HuH-7.5 (cell line): ENCODE measurements around the gene ZNF22.

Experiments
- DNase-seq: peaks from one replicate; pipeline ENCODE4 v3.0.0; 2011; ENCODE audit warnings: low spot score

ZNF22 gene

DNA sequence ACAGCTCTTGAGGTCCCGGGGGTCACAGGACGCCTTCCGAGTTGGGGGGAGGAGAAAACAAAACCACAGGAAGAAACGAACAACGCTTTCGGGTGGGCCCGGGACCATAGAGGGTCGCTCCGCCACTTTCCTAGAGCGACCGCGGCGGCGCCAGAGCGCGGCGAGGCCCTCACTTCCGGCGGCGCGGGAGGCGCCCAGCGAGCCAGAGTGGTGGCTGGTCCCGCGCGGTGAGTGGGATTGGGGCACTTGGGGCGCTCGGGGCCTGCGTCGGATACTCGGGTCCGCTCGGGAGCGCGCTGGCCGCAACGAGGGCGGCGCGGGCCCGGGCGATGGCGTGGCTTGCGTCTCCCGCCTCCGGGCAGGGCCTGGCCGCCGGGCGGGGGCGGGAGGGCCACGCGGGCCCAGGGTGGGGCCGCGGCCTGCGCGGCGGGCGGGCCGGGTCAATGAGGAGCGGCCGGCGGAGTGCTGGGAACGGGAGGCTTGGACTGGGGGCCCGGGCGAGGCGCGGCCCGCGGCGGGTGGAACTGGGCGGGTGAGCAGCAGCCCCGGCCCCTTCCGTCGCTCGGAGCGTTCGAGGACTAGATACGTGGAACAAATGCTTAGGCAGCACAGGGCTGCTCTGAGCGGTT, at the start of gene ZNF22:
TSS of gene ZNF22 (plus strand) at position 172 of the 629 bp plus-strand sequence. CDS start 2,446 bp downstream, outside the sequence.
- peak; percentile 34 for DNase-seq

DNA sequence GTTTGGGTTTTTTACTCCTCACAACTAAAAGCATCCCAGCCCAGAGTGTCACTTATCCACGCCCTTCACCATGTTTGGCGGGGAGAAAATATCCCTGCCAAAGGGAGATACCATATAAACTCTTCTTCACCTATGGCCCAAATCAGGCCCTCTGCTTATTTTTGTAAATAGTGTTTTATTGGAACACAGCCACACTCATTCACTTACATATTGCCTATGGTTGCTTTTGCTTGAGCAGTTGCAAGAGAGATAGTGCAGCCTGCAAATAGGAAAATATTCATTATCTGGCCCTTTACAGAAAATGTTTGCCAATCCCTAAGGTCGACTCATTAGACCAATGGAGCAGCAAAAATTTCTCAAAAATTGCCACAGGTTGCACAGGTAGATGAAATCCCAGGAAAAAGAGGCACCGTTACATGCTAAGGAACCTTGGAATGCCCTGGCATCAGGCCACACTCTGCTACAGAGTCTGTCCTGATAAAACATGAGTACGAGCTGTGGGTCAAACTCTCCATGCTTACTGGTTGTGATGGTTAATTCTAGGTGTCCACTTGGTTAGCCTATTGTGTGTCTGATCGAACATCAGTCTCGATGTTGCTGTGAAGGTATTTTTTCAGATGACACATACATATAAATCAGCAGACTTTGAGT, 49.0 kb upstream of the ZNF22 start:
- DNase-seq = no peak

DNA sequence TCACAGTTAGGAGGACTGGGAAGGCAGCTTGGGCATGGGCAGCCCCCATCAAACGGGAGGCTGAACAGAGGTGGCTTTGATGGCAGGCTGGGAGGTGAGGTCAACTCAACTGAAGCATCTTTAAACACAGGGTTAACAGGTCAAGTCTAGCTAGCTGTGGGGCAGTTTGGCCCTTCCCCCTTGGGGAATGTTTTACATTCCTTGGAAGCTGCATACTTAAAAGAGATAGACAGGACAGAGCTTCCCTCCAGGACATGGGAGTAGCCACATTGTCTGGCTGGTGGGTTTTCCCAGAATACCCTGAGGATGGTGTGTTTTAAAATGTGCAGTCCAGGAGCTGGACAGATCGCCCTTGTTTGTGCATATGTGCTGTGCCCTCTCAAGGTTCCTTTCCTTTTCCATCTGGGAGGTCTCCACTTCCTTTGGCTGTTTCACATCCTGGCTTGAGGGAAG, 47.9 kb upstream of the ZNF22 start:
- no peak for DNase-seq

DNA sequence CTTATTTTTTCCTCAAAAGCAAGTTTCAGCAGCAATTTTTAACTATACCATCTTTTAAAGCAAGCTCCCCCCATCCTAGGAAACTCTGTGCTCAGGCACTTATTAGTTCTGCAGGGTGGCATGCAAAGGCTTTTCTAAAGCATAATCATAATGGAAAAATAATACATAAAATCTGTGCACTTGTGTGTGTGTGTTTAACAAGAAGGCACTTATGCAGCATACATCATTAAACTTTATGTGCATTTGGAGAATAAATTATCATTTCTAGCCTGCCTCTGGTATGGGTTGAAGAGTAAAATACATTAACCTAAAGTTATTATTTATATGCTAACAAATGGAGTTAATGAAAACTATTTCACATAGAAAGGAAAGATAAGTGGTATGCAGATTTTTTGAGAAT, 46.7 kb upstream of the ZNF22 start:
- no peak for DNase-seq

DNA sequence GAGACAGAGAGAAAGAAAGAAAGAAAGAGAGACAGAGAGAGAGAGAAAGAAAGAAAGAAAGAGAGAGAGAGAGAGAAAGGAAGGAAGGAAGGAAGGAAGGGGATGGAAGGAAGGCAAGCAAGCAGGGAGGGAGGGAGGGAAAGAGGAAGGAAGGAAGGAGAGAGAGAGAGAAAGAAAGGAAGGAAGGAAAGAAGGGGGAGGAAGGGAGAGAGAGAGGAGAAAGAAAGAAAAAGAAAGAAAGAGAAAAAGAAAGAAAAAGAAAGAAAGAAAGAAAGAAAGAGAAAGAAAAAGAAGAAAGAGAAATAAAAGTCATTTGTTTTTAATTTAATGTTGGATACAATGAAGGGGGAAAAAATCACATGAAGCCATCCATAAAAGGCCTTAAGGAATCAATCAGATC, 45.8 kb upstream of the ZNF22 start:
- no peak for DNase-seq

DNA sequence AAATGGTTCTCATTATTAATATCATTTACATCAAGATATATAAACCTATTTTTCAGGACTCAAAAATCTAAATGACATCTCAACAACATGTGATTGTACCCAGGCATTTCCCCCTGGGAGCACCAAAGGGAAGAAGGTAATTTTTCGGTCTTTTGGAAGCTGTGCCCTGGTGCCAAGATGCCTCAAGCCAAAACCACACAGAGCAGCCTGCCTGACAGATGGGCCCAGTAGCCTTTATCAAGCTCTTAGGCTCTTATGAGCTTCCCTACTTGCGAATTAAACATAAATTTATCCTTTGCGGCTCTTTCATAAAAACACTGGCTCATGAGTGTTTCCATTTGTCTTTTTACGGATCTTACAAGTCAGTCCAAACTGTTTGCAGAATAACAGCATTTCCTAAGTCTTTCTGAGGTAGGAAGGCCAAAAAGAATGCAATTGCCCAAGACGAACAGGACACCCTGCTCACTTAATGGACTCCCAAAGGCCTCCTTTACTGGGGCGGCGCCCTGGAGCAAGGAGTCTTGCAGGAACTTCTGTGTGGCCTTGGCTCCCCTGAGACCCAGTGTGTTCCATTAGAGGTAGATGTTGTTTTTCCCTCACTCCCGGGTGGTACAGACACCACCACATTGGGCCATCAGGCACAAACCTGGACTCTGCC, 45.2 kb upstream of the ZNF22 start:
- no peak for DNase-seq

DNA sequence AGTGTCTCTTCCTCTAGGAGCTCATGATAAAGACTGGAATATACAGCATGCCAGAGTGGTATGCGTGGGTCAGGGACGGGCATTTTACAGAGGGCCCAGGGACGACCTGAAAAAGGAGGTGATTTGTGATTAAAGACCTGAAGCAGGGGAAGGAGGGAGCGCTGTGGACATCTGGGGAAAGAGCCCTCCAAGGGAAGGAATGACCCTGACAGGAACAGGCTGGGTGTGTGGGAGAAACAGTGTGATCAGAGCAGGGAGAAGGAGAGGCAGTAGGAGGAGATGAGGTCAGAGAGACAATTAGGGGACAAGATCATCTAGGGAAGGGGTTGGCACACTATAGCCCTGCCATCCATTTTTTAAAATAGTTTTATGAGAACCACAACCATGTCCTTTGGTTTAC, 44.5 kb upstream of the ZNF22 start:
- DNase-seq = no peak

DNA sequence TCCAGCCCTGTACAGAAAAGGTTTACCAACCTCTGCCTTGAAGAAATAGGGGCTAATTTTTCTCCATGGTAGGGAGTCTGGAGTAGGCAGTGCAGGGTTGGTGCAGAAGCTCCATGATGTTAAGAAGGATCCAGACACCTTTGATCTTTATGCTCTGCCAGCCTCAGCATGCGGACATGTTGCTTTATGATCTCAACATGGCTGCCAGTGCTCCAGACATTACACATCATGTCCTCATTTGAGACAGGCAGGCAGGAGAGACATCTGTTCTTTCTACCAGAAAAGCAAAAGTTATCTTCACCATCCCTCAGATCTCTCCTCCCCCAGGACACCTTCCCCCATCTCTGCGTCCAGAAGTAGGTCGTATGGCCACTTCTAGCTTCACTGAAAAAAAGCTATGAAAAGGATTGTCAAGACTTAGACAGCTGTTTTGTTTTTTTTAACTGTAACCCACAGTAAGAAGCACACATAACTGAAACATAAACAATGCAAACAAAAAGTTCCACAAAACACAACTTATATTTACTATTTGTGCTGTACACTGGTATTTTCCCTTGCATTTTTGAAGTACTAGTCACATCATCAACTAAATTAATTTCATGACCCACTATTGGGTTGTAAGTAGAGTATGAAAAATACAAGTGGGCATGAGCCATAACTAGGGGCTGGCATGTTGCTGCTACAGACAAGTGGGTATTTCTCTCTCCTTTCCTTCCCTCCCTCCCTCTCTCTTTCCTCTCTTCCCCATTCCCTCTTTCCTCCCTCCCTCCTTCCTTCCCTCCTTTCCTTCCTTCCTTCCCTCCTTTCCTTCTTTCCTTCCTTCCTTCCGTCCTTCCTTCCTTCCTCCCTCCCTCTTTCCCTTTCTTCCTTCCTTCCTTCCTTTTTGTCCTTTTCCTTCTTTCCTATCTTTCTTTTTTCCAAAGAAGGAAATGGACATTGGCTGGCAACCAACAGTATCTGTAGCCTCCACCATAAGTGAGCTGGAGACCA, 43.7 kb upstream of the ZNF22 start:
- DNase-seq = no peak

DNA sequence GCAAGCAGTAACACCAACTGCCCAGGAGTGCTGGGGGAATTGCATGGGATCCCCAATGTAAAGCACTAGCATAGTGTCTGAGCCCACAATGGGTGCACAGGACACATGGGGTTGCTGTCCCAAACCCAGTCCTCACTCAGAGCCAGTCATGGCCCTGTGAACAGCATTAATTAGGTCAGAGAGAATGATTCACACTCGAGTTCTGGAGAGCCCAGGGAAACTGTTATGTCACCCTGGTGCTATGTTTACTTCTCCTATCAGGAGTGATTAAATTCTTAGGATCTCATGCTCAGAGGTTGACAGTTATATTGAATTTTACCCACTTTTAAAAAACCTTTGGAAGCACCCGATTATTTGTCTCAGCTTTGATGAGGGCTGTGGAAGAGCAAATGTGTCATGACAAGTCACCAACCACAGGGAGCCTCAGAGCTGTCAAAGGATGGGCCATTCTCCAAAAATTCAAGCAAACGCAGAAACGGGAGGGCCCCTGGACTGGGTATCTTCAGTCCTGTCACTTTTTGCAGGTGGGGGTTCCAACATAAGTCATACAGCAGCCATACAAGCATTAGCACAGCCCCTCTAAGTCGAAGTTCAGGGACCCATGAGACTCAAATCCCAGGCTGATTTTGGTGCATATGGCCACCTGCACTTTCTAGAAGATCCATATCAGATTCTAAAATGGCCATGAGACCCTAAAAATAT, 42.4 kb upstream of the ZNF22 start:
- DNase-seq = no peak

DNA sequence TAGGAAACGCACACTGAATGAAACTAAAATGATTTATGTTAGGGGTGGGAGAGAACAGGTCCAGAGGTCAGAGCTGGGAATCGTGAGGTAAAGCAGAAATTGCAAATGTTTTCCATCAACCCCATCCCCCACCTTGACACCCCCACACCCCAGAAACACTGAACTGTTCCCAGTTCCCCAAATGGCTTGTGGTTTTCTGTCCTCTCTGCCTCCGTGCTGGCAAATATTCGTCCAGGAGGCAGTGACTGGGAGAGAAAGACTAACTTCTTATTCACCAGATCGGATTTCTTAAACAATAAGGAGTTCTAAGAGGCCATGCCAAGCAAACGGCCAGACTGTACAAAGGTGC, 41.9 kb upstream of the ZNF22 start:
- no peak for DNase-seq

DNA sequence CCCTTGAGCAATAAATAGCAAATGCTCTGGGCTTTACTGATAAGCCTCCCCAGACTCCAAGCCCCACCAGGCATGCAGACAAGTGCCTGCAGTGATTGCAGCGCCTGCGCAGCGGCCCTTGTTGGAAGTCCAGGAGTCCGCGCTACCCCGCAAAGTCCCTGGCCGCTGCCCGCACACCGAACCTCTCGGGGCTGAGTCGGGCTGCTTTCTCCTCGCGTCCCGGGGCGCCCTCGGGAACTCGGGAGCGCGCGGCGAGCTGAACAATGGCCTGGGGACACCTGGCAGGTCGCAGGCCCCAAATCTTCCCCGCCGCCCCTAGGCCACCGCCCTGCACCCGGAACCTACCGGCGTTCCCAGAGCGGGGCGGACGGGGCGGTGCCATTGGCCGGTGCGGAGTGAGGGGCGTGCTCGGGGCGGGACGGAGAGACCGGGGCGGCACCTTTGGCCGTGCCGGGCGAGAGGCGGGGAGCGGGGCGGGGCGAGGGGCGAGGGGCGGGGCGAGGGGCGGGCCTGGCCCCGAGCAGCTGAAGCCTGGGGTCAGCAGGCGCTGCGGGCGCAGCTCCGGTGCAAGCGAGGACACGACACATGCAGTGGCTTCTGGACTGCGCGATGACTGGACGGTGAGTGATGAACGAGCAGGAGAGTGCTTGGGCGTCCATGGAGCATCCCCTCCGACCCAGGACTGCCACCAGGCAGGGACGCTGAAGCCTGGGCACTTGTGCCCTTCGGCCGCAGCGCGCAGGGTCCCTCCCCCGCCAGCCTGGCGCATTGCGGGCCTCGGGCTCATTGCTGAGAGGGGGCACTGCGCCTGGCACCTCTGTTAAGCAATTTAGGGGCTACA, 41.3 kb upstream of the ZNF22 start, which contains the start of gene RASSF4:
TSS of gene RASSF4 (plus strand) at position 556 of the 841 bp plus-strand sequence. CDS start 10,401 bp downstream, outside the sequence.
- peak; percentile 77 for DNase-seq

DNA sequence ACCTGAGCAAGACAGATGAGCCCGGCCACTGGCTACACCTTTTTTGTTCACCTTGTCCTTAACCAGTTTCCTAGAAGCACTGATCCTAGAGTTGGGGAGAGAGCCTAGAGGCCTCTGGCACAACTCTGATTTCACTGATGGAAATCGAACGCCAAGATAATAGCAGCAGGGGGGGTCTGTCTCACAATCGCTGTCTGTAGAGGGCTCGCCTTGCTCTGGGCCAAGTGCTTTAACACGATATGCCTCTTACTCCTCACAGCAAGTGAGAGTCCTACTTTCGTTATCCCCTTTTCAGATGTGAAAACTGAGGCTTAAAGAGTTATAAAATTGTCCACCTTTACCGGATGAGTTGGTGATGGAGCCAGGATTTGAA, 40.6 kb upstream of the ZNF22 start:
- no peak for DNase-seq

DNA sequence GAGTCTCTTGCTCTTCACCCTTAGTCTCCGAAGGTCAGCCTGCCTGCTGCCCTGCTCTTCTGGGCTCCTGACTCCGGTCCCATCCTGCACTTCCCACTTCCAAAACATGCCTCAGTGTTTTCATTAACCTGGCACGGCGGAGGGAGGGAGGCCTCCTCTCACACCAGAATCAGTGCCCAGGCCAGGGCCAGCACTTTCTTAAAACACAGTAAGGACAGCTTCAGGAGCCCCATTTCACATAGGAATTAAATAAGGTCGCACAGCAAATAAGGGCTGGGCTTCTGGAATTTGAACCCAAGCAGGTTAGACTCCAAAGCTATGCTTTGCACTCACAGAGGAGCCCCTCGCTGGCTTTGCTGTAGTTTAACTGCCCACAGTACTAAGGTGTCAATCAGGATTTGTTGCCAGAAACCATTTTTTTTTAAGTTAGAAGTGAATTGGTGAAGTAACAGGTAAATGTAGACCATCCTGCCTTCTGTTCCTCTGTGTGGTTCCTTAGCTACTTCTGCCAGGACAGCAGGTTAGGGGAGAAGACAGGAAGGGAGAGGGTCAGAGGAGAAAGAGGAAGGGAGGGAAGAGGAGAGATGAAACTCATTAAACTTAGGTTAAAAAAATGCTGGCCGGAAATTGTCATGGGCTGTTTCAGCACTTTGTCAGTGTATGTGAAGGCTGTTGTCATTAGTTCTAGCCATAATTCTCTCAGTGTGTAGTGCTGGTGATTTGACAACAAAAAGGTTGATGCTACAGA, 40.1 kb upstream of the ZNF22 start:
- no peak for DNase-seq

DNA sequence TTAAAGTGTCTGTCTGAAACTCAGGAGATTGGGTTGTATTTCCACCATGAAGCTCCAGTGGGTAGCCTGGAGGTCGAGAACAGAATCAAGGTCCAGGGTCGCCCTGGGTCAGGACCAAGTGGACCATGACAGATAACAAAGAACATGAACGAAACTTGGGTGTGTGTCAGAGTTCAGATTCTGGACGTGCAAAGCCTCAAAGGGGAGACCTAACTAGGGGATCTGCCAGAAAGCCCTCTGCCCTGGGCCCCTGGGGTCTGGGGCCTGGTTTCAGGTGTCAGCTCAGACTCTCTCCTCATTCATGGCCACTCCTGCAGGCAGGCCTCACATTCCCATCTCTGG, 39.5 kb upstream of the ZNF22 start:
- no peak for DNase-seq

DNA sequence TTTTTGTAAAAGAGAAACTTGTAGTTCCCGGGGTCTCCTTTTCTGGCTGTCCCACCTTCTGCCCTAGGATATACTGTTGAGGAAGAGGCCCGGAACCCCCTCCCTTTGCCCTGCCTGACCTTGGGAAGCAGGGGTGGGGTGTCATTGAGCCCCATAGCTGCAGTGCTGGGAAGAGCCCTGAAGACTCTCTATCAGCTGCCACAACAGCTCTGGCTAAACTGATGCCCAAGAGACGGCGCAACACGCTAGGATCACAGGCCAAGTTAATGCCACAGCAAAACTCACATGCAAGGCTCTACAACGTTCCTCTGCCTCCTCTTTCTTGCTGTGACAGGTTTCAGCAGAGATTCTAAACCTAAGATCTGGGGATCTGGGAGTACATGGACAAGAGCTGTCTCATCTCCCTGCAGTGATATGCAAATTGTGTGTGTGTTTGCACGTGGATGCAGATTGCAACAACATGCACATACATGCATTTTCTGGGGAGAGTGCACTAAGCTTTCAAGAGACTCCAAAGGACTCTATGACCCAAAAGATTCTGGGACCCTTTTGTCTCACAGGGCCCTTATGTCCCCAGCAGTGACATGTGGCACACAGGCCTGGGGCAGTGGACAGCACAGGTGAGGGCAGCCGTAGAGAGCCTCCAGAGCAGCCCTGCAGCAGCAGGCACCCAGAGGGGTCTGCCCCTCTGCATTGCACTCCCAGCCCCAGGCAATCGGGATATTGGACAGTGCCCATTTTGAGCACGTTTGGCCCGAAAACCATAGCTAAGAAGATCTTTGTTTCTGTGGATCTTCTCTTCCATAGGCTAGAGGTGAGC, 38.6 kb upstream of the ZNF22 start:
- DNase-seq = no peak

DNA sequence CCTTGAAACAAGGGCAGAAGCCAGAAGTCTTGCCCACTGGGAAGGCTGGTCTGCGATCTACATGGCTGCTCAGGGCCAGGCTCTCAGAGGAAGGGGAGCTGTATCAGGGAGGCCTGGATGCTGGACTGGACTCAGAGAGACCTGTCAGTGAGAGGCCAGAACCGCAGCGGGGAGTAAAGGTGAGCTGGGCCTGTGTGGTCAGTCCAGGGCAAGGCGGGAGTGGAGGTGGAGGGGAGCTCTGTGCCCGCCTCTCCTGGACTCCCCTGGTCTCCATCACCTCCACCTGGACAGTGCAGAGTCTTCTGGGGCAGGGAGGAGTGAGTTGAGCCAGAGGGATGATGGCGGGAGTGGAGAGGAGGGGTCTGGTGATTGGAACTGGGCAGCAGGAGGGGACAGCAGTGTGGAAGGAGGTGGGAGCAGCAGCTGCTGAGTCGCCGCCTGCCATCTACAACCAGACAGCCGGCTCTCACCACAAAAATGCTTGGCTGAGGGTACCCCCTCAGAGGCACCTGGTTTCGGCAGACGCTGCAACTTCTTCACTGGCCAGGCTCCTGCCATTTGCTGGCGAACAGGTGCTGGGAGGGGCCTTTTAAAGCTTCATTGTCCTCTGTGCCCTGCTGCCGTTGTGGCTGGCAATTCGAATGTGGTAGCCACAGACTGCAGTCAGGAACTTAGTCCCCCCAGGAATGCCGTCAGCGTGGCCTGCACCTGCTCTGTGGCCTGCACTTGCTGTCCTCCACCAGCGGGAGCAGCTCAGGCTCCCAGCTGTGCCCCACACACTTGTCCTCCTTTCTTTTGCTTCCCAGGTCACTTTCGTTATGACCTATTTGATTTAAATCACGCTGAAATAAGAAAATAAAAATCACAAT, 37.6 kb upstream of the ZNF22 start:
- no peak for DNase-seq

DNA sequence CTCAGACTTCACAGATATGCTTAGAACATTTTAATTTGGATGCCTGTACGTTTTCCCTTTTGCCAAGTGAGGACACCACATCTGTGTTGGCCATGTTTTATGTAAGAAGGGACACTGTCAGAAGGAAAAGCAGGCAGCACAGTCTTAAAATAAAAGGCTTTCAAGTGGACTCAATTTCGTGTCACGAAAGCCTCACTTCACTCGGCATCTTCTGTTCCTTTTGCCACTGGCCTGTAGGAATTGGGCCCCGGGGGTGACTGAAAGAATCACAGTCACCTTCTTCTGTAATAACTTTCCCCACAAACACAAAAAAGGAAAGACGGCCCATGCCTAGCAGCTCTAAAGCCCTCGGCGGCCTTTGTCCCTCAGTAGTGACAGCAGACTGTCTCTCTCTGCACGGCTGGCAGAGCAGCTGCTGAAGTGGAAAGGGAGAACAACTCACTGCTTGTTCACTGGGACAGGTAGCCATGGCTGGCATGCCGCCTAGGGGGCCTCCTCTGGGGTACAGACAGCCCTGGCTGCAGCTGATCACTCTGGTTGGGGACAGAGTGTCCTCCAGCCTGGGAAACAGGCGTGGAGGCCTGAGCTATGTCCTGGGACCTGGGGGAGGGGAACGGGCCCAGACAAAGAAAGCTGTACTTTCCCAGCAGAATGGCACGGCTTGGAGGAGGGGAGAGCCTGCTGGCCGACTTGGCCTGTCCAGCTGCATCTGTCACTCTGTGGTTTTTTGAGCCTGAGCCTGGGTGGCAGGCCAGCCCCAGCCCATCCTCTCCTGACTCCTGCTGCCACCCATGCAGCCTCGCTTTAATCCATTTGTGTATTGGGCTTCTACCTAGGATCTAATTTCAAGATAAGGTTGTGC, 36.7 kb upstream of the ZNF22 start:
- no peak for DNase-seq
